GM19455 (cell line): ENCODE measurements around the gene ARF4.
"Not testable (repeated sequence)": the region's sequence is repeated elsewhere in the genome, so short reads cannot be mapped to it uniquely, and the experiment has no call there.

Experiments
- ATAC-seq: cut with Tn5 transposase; IDR thresholded peaks from one replicate; pipeline ENCODE4 v1.9.1; 2021; ENCODE audit not compliant: unreplicated experiment

Gene ARF4

DNA sequence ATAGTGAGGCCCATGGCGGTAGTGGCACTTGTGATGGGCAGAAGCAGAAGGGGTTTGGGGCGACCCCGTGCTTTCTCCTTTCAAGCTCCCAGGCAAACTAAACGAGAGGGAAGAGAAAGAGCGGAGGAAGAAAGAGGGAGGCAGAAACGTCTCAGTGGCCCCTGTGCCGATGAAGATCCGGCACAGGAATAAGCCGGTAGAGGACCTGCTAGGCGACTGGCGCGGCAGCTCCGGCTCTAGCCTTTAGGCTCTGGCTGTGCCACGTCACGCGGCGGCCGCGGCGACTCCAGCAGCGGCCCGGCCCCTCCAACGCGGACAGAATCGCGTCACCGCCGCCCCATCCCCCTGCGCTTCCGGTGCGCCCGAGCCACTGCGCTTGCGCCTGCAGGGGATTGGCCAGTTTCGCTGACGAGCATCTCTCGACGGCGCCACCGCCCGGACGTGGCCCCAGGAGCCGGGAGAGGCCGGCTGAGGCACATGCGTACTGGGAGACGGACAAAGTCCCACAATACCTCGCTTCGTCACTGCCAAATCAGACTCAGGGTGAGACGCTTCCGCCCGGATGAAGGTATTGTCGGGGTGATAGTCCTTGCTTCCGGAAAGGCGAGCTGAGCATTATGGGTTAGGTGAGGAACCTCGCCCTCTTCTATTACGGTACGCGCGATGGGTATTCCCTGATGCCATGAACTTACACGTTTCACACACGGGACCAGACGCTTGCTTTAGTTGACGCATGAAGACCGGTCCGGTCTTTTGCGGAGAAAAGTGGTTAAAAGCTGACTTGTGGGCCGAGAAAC, at the start of gene ARF4:
TSS of gene ARF4 (minus strand) at position 218 of the 797 bp plus-strand sequence. CDS start at position 14, 204 bp downstream.
- ATAC-seq, result peak; percentile 94

DNA sequence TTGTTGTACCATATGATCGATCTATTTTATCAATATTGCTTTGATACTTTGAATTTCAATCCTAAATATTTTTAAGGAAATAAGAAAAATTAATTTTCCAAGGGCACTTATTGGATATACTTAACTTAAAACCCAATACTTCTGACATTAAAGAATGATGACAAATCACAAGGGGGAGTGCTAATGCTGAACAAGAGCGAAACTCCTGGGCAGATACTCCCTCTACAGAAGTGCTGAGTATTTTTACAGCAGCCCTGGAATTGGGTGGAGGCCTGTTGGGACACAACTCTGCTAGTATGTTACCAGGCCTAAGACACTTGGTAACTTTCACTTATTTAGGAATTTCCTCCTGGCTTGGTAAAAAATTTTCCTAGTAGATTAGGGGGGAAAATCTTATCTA, 49.6 kb upstream of the ARF4 start:
- ATAC-seq, result no peak

DNA sequence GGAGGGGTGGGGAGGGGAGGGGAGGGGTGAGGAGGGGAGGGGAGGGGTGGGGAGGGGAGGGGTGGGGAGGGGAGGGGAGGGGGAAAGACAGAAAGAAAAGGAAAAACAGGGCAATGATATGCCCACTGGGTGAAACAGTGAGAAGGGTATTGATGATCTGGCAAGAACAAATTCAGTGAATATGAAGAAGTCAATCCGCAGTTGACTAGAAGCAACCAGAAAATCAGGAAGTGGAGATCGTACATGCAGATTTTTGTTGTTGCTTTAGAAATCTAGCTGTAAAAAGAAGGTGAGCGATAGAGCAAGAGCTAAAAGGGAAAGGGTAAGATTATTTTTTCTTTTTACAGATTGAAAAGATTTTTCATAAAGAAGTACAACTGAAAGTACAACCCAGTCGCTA, 47.6 kb upstream of the ARF4 start:
- ATAC-seq, result no peak

DNA sequence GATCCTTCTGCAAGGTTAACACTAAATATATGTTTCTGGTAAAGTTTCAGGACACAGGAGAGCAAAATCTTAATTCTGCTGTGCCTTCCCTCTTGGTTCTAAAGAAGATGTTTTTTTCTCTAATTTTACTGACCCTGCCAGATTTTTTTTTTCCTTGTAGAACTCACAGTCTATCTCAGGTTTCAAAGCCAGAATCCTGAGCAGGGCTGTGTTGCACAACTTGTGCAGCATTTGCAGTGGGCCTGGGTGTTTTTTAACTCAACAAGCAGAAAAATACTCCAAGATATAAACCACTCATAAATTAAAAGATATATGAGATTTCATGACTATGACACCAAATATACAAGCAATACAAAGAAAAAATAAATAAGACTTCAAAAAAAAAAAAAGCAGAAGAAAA, 40.2 kb upstream of the ARF4 start:
- no peak for ATAC-seq

DNA sequence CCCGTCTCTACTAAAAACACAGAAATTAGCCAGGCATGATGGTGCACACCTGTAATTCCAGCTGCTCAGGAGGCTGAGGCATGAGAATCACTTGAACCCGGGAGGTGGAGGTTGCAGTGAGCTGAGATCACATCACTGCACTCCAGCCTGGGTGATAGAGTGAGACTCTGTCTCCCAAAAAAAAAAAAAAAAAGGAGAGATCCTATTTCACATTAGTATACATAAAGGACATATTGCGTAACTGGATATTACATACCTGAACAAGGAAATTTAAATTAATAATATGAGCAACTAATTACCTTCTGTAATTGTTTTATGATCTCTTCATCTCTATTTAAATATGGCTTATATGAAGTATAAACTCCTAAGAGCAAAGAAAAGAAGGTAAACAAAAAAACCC, 37.1 kb upstream of the ARF4 start:
- not testable (repeated sequence) for ATAC-seq

DNA sequence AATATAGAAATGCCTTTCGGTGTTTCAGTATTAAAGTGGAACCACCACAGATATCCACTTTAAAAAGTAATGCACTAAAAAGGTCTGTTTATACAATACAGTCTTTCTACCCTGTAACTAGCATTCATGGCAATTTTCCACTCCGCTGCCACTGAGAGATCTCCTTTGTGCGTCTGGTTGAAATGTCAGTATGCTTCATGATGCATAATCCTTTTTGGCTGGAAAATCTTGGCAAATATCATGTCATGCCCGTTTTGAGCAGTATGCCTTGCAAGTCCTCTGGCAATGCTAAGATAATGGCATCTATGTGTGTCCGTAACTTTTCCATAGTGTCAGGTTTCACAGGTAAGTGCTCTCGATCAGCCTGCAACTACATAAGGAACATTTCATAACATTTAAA, 30.8 kb upstream of the ARF4 start:
- ATAC-seq, result no peak

DNA sequence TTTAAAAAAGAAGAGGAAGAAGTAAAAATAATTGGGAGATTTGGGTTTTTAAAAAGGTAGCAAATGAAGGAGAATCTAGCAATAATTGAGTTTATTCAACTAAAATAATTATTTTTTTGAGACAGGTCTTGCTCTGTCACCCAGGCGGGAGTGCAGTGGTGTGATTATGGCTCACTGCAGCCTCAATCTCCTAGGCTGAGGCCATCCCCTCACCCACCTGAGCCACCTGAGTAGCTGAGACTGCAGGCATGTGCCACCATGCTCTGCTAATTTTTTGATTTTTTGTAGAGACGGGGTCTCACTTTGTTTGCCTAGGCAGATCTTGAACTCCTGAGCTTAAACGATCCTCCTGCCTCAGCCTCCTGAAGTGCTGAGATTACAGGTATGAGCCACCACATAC, 27.7 kb upstream of the ARF4 start:
- no peak for ATAC-seq

DNA sequence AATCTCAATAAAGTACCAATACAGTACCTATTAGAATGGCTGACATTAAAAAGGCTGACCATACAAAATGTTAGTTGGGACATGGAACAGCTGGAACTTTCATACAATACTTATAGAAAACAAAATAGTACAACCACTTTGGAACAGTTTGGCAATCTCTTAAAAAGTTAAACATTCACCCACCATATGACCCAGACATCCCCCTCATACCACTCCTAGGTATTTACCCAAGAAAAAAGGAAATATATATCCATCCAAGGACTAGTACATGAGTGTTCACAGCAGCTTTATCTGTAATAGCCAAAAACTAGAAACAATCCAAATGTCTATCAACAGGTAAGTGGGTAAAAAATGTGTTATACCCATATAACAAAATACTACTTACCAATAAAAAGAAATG, 25.2 kb upstream of the ARF4 start:
- ATAC-seq, result no peak

DNA sequence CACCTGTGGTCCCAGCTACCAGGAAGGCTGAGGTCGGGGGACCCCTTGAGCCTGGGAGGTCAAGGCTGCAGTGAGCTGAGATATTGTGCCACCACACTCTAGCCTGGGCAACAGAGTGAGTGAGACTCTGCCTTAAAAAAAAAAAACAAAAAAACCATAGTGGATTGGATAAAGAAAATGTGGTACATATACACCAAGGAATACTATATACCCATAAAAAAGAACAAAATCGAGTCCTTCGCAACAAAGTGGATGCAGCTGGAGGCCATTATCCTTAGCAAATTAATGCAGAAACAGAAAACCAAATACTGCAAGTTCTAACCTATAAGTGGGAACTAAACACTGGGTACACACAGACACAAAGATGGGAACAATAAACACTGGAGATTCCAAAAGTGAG, 20.6 kb upstream of the ARF4 start:
- ATAC-seq, result no peak

DNA sequence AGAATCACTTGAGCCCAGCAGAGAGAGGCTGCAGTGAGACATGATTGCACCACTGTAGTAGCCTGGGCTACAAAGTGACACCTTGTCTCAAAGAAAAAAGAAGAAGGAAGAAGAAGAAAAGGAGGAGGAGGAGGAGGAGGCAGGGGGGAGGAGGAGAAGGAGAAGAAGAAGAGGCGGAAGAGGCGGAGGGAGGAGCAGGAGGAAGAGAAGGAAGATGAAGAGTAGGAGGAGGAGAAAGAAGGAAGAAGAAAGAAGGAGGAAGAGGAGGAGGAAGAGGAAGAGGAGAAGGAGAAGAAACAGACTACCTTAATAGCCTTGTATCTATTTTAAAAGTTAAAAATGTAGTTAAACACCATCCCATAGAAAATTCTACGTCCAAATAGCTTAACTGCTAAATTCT, 19.1 kb upstream of the ARF4 start:
- ATAC-seq, result no peak

DNA sequence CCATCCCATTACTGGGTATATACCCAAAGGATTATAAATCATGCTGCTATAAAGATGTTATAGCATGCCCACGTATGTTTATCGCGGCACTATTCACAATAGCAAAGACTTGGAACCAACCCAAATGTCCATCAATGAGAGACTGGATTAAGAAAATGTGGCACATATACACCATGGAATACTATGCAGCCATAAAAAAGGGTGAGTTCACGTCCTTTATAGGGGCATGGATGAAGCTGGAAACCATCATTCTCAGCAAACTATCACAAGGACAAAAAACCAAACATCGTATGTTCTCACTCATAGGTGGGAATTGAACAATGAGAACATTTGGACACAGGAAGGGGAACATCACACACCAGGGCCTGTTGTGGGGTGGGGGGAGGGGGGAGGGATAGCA, 14.7 kb upstream of the ARF4 start:
- not testable (repeated sequence) for ATAC-seq

DNA sequence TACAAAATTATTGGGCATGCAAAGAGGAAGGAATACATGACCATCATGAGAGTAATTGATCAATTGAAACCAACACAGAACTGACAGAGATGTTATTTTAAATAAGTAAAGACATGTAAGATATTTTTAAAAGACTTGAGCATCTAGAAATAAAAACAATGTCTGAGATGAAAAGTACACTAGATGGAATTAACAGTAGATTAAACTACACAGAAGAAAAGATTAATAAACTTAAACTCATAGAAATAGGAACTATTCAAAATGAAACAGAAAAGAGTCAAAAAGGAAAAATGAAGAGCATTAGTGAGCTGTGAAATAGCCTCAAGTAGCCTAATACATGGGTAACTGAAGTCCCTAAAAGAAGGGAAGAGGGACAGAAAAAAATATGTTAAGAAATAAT, 8.5 kb upstream of the ARF4 start:
- ATAC-seq, result no peak

DNA sequence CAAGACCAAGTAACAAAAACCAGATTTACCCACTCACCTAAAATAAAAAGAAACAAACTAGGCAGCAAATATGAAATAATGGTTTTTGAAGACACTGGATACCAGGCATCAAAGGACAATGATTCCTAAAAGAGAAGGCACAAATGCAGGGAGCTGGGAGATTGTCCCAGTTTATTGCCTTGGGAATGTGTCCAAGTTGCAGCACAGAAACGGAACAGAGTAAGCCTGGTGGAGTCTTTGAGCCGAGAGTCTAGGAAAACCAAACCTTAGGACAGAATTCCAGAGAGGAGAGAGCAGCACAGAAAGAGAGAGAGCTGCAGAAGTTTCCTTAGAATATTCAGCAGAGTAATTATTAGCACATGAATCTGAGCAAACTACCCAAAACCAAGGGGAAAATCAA, 7.8 kb upstream of the ARF4 start:
- ATAC-seq, result no peak

DNA sequence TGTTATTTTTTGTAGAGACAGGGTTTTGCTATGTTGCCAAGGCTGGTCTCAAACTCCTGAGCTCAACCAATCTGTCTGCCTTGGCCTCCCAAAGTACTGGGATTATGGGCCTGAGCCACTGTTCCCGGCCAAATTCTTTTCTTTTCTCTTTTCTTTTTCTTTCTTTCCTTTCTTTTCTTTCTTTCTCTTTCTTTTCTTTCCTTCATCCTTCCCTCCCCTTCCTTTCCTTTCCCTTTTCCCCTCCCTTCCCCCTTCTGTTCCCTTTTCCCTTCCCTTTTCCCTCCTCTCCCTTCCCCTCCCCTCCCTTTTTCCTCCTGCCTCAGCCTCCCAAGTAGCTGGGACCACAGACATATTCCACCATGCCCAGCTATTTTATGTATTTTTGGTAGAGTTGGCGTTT, 3.1 kb upstream of the ARF4 start:
- no peak for ATAC-seq

DNA sequence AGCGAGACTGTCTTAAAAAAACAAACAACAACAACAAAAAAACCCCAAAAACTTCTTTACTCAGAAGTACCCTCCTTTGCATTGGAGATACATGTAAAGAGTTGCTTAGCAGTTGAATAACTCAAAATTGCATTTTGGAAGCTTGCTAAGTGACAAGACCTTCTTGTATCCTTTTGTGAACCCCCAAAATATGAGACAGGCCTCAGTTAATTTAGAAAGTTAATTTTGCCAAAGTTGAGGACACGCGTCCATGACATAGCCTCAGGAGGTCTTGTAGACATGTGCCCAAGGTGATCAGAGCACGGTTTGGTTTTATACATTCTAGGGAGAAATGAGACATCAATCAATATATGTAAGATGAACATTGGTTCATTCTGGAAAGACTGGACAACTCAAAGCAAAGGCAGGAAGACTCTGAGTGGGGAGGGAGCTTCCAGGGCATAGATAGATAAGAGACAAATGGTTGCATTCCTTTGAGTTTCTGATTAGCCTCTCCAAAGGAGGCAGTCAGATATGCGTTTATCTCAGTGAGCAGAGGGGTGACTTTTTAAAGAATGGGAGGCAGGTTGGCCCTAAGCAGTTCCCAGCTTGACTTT, 1.7 kb upstream of the ARF4 start:
- ATAC-seq, result no peak

DNA sequence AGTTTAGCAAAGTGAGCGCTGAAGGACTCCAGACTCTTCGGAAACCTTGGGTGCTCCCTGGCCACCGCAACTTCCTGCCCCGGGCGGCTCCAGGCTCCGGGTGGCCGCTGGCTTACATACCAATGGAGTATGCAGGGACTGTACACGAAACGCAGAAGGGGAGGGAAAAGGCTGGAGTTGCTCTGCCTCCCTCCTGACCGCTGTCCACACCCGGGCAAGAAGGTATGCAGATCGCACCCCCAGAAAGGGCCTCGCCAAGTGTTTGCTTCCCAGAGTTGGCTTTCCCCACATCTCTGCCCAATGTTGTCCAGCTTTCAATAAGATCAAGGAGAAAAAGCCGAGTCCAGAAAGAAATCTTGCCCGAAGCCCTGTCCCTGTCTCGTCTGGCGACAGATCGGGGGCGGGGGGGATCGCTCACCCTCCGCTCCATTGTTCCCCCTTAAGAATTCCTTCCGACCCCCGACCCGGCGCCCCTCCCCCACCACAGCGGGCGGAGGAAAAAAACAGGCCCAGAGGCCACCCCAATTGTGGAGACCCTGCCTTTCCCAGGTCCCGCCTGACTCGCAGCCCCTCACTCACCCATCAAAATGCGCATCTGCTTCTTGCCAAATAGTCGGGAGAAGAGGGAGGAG, 533 bp downstream of the ARF4 start:
- no peak for ATAC-seq

DNA sequence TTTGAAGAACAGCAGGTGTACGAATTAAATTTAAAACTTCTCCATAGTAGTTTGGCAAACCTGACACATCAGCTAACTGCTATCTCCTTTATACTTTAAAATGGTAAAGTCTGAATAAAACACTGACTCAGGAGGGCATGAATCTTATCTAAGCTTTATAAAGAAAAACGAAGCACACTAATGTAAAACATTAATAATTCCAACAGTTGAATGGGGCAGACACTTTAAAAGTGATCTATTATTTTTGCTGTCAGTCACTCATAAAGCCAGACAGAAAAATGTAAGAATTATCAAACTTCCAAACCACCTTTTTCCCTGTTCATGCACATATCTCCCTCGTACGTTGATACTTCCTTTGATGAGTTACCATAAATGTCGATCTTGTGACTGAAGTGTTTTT, 2.6 kb downstream of the ARF4 start:
- ATAC-seq, result no peak

DNA sequence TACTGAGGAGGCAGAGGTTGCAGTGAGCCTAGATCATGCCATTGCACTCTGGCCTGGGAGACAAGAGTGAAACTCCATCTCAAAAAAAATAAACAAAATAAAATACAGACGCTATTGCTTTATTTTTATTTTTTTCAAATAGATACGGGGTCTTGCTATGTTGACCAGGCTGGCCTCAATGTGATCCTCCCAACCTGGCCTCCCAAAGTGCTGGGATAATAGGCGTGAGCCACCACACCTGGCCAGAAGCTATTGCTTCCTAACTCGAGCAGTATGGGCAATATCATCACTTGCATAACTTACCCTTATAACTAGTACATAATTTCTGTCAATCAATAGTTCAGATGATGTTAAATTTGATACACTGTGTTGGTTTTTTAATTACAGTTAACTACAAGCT, 3.0 kb downstream of the ARF4 start:
- ATAC-seq, result no peak

DNA sequence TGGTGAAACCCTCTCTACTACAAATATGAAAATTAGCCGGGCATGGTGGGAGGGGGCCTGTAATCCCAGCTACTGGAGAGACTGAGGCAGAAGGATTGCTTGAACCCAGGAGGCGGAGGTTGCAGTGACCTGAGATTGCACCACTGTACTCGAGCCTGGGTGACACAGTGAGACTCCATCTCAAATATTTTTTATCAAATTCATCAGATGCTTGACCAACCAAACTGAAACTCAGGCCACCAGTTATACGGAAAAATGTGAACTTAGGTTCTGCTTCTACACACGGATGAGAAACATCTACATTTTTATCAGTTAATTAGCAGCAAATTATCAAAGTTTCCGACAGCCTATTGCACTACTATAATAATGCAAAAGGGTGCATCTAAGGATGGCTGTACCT, 4.8 kb downstream of the ARF4 start:
- no peak for ATAC-seq

DNA sequence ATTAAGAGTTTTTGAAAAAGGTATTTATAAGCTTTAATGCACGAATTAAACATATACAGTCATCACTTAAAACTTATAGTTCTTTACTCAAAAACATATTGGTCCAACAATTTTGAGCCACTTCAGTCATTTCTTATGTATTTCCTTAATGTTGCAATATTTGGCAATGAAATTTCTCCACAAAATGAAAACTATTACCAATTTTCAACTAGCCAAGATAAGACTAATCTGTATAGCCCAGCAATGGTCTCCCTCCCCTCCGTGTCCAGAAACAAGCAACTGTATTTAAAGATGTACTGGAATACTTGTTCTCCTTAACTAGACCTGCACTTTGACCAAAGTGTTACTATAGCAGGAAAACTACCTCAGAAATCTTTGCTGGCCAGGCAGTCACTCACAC, 9.2 kb downstream of the ARF4 start:
- no peak for ATAC-seq

DNA sequence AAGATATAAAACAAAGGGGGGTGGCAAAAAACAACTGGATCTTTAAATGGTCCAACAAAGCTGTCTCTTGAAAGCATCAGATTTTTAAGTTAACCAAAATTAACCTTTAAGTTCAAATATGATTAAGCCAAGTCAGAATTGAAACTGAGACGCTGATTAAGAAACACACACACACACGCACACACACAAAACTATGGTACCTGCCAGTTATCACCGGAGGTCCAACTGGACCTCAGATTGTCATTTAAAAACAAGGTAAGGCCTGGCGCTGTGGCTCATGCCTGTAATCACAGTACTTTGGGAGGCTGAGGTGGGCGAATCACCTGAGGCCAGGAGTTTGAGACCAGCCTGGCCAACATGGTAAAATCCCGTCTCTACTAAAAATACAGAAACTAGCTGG, 10.4 kb downstream of the ARF4 start:
- no peak for ATAC-seq

DNA sequence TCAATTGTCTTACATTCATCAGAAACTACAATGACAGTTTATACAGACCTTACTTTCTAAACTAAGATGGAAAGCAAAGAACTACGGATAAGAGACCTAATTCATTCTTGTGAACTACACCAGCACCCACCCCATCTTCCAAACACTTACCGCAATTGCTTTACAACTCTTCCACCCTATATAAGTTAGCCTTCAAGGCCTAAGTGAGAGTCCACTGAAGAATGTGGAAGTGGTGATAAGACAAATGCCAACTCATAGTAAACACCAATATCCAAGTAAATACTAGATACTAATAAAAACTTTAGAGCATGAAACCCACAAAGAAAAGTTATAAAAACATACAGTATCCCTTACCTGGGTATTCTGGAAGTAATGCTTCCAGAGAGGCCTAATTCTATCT, 13.6 kb downstream of the ARF4 start:
- ATAC-seq, result no peak
